NT2/D1 (cell line): ENCODE measurements around the gene ZBTB20.

Experiments
- DNase-seq: peaks from one replicate; pipeline ENCODE4 v3.0.0-alpha.2; 2011; ENCODE audit warnings: low read depth, low spot score
- H3K27me3 ChIP-seq: 2 replicates; pipeline ENCODE4 v1.6.0; 2011; ENCODE audit warnings: mild to moderate bottlenecking; ENCODE audit not compliant: insufficient read length, insufficient read depth
- H3K36me3 ChIP-seq: 2 replicates; pipeline ENCODE4 v1.6.1; 2011; ENCODE audit warnings: mild to moderate bottlenecking, low read length, mixed read lengths; ENCODE audit not compliant: insufficient read depth, insufficient read length
- H3K4me1 ChIP-seq: 2 replicates; pipeline ENCODE4 v1.5.1; 2011; ENCODE audit not compliant: insufficient read depth, insufficient read length
- H3K4me3 ChIP-seq: 2 replicates; pipeline ENCODE4 v1.5.1; 2011; ENCODE audit warnings: low read depth; ENCODE audit not compliant: insufficient read length
- H3K9ac ChIP-seq: 2 replicates; pipeline ENCODE4 v1.6.0; 2011; ENCODE audit warnings: low read depth; ENCODE audit not compliant: insufficient read length
- H3K9me3 ChIP-seq: 2 replicates; pipeline ENCODE4 v1.5.1; 2011; ENCODE audit warnings: mild to moderate bottlenecking, low read length; ENCODE audit not compliant: insufficient read depth
- SUZ12 ChIP-seq: IDR thresholded peaks from 2 replicates; pipeline ENCODE4 v1.6.1; 2011; ENCODE audit not compliant: insufficient read length, insufficient read depth; ENCODE audit errors: extremely low read depth
- YY1 ChIP-seq: IDR thresholded peaks from 2 replicates; pipeline ENCODE4 v1.6.1; 2011; ENCODE audit not compliant: insufficient read length, insufficient read depth
- ZNF274 ChIP-seq: IDR thresholded peaks from 2 replicates; pipeline ENCODE4 v1.6.1; 2011; ENCODE audit warnings: mild to moderate bottlenecking, low read depth, low read length

The ZBTB20 gene

DNA sequence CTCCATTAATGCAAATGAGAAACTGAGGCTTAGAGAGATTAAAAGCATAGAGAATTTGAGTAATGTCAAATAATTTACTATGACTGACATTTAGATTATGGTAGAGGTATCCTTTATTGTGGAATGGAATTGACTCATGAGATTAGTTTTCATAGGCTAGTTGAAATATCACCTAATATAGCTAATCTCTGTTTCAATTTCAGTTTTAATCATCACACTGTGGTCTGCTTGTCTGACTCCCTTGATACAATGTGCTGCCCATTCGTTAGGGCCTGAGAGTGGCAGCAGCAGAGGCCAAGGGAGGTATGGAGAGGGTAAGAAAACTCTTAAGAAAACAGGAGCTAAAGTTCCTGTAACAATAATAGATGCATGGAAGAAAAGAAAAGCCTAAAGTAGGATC is 13.2 kb upstream of the ZBTB20 start:
- Histone ChIP-seq H3K36me3 (no peaks in the 10 kb centered on the region), H3K9me3 (peaks cover 18% of the 10 kb centered on the region), H3K4me1 (no peaks in the 10 kb centered on the region), H3K4me3 (no peak overlapping the region), H3K9ac (no peak overlapping the region), H3K27me3 (no peaks in the 10 kb centered on the region)
- TF ChIP-seq SUZ12 (no peak), YY1 (no peak), ZNF274 (no peak)
- DNase-seq = no peak

DNA sequence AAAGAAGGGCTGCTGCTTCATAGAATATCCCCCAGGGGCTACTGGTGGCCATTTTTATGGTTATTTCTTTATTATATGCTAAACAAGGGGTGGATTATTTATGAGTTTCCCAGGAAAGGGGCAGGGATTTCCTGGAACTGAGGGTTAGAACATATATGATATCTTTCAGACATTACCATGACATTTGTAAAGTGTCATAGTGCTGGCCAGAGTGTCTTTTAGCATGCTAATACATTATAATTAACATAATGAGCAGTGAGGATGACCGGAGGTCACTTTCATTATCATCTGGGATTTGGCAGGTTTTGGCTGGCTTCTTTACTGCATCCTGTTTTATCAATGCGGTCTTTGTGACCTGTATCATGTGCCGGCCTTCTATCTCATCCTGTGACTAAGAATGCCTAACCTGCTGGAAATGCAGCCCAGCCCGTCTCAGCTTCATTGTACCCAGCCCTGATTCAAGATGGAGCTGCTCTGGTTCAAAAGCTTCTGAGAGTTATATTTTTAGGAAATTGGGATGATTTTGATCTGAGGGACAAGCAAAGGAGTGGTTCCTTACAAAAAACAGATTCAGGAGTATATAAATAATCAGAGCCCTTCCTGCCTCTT is 9.1 kb upstream of the ZBTB20 start:
- H3K9ac ChIP-seq = no peak overlapping the region
- H3K4me3 ChIP-seq = no peak overlapping the region
- no peaks in the 10 kb centered on the region for H3K27me3 ChIP-seq
- H3K36me3 ChIP-seq = no peaks in the 10 kb centered on the region
- peaks cover 18% of the 10 kb centered on the region for H3K9me3 ChIP-seq
- no peak for TF ChIP-seq SUZ12
- TF ChIP-seq ZNF274 = no peak
- no peak for TF ChIP-seq YY1
- no peak for DNase-seq
- no peaks in the 10 kb centered on the region for H3K4me1 ChIP-seq

DNA sequence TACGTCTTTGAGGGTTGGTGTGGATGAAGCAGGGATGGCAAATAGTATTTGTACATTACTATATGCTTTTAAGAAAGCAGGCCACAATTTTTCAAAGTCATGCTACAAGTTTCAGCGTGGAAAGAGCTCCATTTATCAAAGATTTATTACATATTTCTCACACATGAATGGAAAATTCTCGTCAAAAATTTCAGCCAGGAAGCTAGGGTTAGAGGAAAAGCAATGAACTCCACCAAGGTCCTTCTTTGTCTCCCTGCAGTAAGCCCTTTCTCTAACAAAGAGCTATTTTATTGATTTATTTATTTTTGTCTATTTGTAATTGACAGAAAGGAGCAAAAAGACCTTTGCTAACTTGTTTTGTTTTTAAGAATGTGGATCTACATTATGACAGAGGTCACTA is 7.5 kb upstream of the ZBTB20 start:
- Histone ChIP-seq H3K9ac (no peak overlapping the region), H3K4me3 (no peak overlapping the region), H3K27me3 (no peaks in the 10 kb centered on the region), H3K9me3 (peaks cover 18% of the 10 kb centered on the region), H3K36me3 (no peaks in the 10 kb centered on the region), H3K4me1 (no peaks in the 10 kb centered on the region)
- no peak for DNase-seq
- TF ChIP-seq ZNF274 (no peak), SUZ12 (no peak), YY1 (no peak)

DNA sequence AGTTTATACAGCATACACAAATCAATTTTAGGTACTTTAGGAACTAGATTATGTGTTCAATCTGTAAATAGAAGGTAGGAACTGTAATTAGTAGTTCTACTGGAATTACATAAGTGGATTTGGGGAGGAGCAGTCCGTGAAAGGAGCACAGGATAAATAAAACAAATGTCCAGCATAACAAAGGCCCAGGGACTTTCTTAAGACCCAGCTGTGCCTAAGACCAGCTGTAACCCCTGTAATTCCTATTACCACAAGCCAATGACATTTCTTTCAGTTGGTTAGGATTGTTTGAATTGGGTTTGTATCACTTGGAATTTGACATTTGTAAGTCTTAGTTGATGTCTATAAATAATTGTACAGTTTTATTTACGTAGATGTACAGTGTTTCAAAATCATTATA is 4.8 kb upstream of the ZBTB20 start:
- H3K9me3 ChIP-seq = no peaks in the 10 kb centered on the region
- no peak overlapping the region for H3K4me3 ChIP-seq
- DNase-seq = no peak
- H3K9ac ChIP-seq = no peak overlapping the region
- TF ChIP-seq ZNF274 = no peak
- no peak for TF ChIP-seq YY1
- no peak for TF ChIP-seq SUZ12
- no peaks in the 10 kb centered on the region for H3K27me3 ChIP-seq
- H3K4me1 ChIP-seq = no peaks in the 10 kb centered on the region
- no peaks in the 10 kb centered on the region for H3K36me3 ChIP-seq

GRCh38 chr3:115148142-115148790 is 1.2 kb upstream of the ZBTB20 start:
- no peak for DNase-seq
- no peaks in the 10 kb centered on the region for H3K9me3 ChIP-seq
- no peaks in the 10 kb centered on the region for H3K36me3 ChIP-seq
- no peaks in the 10 kb centered on the region for H3K27me3 ChIP-seq
- H3K4me3 ChIP-seq = peak overlapping the region; percentile 83
- TF ChIP-seq ZNF274 (no peak), SUZ12 (no peak), YY1 (no peak)
- peak overlapping the region; percentile 75 for H3K9ac ChIP-seq
- H3K4me1 ChIP-seq = no peaks in the 10 kb centered on the region

GRCh38 chr3:115147329-115148141 is 447 bp upstream of the ZBTB20 start:
- TF ChIP-seq YY1 = no peak
- no peak for TF ChIP-seq SUZ12
- Histone ChIP-seq H3K27me3 (no peaks in the 10 kb centered on the region), H3K9ac (peak overlapping the region; percentile 75), H3K9me3 (no peaks in the 10 kb centered on the region), H3K4me1 (no peaks in the 10 kb centered on the region), H3K36me3 (no peaks in the 10 kb centered on the region), H3K4me3 (peak overlapping the region; percentile 83)
- peak; percentile 98 for DNase-seq

GRCh38 chr3:115146032-115146417 is 1.1 kb downstream of the ZBTB20 start:
- Histone ChIP-seq H3K9me3 (no peaks in the 10 kb centered on the region), H3K9ac (peak overlapping the region; percentile 80), H3K4me1 (no peaks in the 10 kb centered on the region), H3K27me3 (no peaks in the 10 kb centered on the region), H3K36me3 (no peaks in the 10 kb centered on the region), H3K4me3 (peak overlapping the region; percentile 68)
- no peak for DNase-seq
- TF ChIP-seq YY1 (no peak), SUZ12 (no peak), ZNF274 (no peak)
